Renal cortex interstitium (tissue), 11 donors: ENCODE data around the gene ARRB1. TPM values are rescaled to one million over a fixed set of nuclear protein-coding genes. Genes with fewer than 3 reads are reported as not detected.
A peak's percentile ranks its signal among the peaks of the same experiment; 100 is the strongest.

Experiments used
- DNase-seq, 11 donors: peaks; one replicate each; pipeline ENCODE4 v3.0.0-alpha.2; 2013; ENCODE audit warnings: low read depth in 9 of 11, low spot score in 4 of 11; ENCODE audit errors: extremely low read depth in 1 of 11
- polyA plus RNA-seq, 3 donors: library from polyadenylated mRNA; unstranded; fragments of 120-200 nt; gene quantifications; one replicate each; pipeline ENCODE4 v1.2.1, GENCODE V29; 2013; ENCODE audit not compliant: insufficient read length in 3 of 3

ARRB1 gene
- polyA plus RNA-seq, 3 donors: 18.7 to 28.6 (median 23.8) TPM

DNA sequence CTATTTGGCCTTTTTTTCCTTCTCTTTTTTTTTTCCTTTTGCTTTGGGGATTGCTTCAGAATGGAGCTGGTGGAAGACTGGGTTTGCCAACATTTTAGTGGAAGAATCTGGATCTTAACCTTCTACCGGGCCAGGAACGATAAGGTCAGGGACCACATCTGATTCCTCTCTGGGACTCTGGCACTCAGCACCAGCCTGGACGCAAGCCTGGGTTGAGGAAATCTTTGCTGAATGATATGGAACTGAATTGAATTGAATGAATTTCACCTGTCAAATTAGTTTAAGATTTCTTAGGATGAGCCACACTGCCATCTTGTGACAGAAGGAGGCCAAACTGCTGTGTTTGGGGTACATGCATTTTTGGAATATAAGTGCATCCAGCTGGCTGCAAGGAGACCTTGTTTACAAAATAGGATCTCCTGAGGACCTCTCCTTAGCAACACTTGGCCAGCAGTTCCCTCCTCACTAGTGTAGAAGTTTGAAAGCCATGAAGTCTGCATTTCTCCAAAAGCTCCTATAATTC lies 80.5 kb downstream of the ARRB1 start:
- DNase-seq: no peak

DNA sequence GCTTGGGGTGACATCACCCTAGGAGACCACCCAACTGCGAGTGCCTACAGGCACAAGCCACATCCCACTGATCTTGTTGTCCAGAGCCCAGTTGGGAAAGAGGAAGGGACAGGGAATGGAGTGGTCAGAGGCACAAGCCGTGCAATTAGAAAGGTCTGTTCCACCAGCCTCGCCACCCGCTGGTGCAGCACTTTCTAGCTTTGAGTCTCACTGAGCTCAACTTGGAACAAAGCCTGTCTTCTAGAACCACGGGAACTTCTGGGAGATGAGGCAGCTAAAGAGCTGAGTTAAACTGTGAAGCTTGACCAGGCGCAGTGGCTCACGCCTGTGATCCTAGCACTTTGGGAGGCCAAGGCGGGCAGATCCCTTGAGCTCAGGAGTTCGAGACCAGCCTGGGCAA lies 81.6 kb downstream of the ARRB1 start:
- no peak for DNase-seq

DNA sequence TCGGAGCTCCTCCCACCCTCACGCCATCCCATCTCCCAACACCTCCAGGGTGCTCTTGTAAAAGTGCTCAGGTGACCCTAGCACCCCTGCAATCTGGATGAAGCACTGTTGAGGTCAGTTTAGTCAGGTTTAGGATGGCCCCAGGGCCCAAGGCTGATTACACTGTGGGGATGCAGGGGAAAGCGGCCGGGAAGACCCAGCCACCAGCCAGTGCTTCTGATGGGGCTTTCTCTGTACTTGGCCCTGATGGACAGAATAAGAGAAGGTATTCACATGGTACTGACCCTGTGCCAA lies 82.1 kb downstream of the ARRB1 start:
- no peak for DNase-seq

DNA sequence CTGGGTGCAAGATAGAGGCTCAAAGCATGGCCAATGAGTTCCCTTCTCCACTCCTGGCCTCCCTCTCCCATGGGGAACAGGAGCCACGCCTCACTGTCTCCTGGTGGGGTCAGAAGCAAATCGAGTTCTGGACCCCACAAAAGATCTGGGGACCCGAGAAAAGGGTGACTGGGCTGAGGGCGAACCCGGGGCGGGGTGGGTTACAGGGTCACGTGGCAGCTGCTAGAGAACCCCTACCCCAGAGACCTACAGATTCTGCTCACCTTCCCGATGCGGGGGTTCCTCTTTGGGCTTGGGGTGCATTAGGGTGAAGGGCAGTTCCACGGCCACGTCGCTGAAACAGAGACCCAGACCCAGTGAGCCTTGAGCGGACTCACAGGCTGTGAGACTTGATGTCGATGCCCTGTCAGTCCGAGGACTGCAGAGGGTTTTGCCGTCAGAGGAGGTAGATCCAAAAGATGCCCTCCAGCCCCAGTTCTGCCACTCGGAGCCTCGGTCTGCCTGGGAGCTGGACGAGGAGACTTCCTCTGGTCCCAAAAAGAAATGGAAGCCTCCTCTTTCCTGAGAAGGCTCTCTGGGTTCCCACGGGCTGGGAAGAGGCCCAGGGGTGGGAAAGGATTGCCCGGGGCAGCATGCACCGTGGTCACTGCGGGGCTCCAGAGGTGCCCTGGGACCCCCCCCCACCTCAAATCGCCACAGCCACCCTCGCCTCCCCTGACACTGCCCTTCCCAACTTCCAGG lies 82.7 kb downstream of the ARRB1 start:
- DNase-seq: no peak

- no peak for DNase-seq
Observed at GRCh38 chr11:75267171-75267970, 84.1 kb downstream of the ARRB1 start.

DNA sequence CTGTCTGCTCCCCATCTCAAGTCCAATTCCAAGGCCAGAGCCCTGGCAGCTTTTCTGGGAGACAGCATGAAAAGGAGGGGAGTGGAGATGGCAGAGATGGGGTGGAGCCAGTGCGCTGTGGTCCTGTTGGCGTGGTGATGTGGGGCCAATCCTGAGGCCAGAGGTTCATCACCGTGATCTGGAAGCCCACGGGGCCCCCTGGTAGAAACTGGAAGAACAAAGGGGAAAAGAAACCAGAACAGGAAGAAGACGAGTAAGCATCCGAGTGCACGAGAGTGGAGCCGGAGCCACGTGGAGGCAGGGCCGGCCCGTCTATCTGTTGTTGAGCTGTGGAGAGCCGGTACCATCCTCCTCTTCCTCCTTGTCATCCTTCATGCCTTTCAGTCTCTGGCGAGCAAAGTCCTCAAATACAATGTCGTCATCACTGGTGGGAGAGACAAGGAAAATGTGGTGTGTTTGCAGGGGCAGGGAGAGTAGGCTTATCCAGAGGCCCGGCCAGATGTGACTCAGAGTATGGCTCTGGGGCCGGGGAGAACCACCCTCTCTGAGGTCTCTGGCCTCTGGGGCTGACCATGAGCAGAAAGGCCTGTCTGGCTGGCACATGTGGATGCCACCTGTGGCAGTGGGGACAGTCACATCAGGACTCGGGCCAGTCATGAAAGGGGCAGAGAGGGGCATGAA lies 85.5 kb downstream of the ARRB1 start:
- no peak for DNase-seq

DNA sequence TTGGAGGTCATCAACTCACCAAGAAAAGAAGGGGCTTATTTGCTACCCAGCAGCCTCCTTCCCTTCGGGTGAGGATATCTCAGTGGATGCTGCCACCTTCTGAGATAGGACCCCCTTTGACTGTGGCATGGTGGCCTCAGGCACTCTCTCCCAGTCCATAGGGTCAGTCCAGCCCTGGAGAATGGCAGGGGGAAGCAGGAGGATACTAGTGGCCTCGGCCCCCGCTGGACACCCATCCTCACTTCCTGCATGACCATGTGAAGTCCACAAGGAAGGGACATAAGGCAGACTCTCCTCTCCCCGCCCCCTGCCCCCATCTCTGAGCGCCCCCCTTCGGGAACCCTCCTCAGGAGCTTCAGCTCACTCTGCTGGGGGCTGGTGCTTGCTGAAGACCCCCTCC lies 86.5 kb downstream of the ARRB1 start:
- no peak for DNase-seq

DNA sequence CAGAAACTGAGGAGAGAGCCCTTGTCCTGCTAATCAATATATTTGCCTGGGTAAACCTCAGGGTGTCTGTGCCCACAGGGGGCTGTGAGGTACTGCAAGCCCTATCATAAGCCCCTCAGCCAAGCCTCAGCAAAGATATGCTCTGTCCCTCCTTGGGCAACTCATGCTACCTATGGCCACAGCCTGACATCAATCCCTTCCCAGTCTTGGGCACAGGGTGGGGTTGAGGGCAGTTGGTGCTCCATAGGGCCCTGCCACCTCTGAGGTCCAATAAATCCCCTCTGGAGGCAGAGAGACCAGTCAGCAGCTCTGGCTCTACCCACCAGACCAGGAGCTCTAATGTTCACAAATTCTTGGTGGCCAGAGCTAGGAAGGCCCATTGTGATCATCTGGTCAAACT lies 87.1 kb downstream of the ARRB1 start:
- DNase-seq: no peak

- DNase-seq: no peak
Observed at GRCh38 chr11:75263944-75264349, 87.5 kb downstream of the ARRB1 start.

DNA sequence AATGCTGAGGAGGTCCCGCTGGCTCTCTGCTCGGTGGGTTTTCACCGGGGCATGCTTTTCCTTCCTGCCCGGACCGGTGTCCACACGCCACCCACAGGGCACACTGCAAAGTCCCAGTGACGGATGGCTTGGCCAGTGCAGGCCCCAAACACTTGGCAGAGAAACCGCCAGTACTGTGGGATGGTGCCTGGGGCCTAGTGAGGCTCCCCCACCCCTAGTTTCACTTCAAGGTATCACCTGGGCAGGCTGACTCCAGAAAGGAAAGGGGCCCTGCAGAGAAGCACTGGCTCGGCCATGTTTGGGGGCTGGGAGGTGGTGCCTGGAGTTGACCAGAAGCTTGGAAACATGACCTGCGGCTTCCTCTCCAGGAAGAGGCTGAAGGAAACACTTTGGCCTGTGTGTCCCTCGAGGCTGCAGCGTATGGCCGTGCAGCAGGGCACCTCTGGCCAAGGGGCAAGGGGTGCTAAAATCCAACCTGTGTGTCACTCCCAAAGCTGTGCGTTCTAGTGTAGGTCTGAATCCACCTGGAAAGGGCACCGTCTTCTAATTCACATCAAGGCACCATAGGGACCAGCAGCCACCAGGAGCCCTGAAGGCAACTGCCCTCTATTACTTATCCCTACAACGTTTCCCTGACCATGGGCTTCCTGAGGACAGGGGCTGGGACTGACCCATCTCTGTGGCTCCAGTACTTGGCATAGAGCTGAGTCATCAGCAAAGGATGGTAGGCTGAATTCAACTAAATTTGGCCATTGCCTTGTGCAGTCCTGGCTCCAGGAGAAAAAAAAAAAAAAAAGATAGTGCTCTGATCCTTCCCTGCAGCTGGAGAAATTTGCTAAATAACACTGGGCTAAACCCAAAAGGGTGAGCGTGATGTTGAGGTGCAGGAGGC lies 88.3 kb downstream of the ARRB1 start:
- DNase-seq: no peak

GRCh38 chr11:75262436-75262835 lies 89.0 kb downstream of the ARRB1 start:
- no peak for DNase-seq

- no peak for DNase-seq
Observed at GRCh38 chr11:75261902-75262361, 89.5 kb downstream of the ARRB1 start.

DNA sequence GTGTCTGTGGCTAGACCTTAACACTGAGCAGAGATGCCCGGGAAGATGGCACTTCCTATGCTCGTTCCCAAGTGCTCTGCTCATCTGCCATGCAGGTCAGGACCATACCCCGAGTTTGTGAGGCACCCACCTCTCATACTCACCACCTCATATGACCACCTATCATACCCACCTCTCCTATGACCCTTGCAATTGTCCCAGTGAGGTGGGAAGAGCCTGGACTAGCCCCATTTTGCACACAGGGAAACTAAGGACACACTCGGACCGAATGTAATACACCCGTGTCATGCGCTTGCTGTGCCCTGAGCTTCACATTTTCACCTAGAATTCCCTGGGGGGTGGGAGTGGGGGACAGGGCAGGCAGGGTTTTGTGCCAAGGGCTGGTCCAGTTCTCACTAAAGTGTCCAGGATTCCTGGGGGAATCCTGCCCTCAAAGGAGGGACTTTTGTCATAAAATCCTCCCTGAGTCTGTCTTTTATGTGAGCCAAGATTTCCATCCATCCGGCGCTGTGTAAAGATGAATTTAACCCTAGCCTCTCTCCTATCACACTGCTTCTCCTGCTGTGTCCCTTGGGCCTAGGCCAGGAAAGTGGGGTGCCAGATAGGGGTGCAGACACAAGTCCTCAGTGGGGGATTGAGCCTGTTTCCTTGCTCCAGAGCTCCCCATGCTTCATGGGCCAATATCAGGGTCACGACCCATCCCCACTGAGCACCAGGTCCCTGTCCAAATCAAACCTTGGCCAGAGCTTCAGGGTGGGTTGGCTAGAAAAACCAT lies 90.9 kb downstream of the ARRB1 start:
- no peak for DNase-seq

DNA sequence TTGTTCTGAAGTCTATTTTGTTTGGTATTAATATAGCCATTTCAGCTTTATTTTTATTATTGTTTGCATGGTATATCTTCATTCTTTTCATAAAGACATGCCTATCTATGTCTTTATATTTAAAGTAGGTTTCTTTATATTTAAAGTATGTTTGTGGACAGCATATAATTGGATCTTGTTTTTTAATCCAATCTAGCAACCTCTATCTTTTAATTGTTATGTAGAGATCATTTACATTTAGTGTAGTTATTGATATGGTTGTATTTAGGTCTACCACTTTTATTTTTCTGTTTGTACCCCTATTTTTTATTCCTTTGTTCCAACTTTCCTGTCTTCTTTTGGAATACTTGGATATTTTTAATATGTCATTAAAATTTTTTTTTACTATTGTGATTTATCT lies 97.1 kb downstream of the ARRB1 start:
- no peak for DNase-seq

- no peak for DNase-seq
Observed at GRCh38 chr11:75249704-75250103, 101.8 kb downstream of the ARRB1 start.

DNA sequence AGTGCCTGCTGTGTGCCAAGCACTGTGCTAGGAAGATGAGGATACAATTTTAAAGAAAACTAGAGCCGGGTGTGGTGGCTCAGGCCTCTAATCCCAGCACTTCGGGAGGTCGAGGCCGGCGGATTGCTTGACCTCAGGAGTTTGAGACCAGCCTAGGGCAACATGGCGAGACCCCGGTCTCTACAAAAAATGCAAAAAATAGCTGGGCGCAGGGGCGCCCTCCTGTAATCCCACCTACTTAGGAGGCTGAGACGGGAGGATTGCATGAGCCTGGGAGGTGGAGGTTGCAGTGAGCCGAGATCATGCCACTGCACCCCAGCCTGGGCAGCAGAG lies 102.6 kb downstream of the ARRB1 start:
- DNase-seq: no peak

DNA sequence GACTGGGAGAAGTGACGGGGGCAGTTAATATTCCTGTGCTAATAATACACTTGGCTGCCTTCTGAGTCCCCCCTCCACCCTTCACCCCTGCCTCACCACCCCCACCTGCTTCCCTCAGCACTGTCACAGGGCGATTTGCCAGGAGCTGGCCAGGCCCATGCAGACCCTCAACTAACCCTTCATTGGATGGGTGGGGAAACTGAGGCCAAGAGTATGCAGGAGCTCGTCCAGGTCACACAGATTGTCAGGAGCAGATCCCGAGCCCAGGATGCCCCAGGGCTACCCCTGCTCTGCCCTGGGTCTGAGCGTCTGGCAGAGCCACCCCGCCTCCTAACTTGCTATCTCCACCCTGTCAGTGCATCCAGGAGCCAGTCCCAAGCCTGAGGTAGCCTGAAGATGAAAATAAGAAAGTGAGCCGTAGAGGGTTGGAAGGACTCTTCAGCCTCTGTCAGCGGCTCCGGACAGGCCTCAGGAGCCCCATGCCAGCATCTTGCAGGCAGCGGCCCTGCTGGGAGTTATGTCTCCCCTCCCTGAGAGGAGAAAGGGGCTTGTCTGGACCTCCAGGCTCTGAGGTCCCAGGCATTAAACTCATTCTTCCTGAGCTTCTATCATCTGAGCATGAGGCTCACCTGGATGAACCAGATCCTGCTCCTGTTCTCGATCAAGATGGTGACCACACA lies 104.7 kb downstream of the ARRB1 start:
- DNase-seq: peak in 1 of 11 donors; percentile 21
